HEK293 (cell line): ENCODE results near the gene ALG11.

ENCODE experiments used
- CTCF ChIA-PET: fragments of 350-600 bp; formaldehyde crosslinking; extraction: SDS; loops from one replicate; lab custom pipeline; 2021; ENCODE audit warnings: antibody characterized with exemption; lab: Yijun Ruan, JAX
- POLR2A ChIA-PET: fragments of 300-600 bp; formaldehyde crosslinking; extraction: SDS; loops from one replicate; lab custom pipeline; 2020; ENCODE audit warnings: antibody characterized with exemption, inconsistent platforms; lab: Yijun Ruan, JAX
- H3K27ac ChIP-seq: fragments of 200-500 bp; sonication (Bioruptor generic); 2 replicates; pipeline ENCODE4 v1.5.1; 2014; ENCODE audit warnings: low read depth, low read length, control low read depth, inconsistent platforms; ENCODE audit errors: extremely low read depth
- H3K36me3 ChIP-seq, 2 experiments: fragments of 200-500 bp in 1 of 2; sonication (Bioruptor generic) in 1 of 2; 1 replicate in 1 of 2; 2 replicates in 1 of 2; pipeline ENCODE4 v1.5.1; 2014 to 2017; ENCODE audit warnings: inconsistent platforms in 2 of 2, low read length in 2 of 2; ENCODE audit not compliant: control insufficient read depth in 2 of 2, insufficient read depth in 1 of 2
- H3K4me1 ChIP-seq: fragments of 200-500 bp; sonication (Bioruptor generic); 2 replicates; pipeline ENCODE4 v1.5.1; 2014; ENCODE audit warnings: mild to moderate bottlenecking, low read length, inconsistent platforms; ENCODE audit not compliant: control insufficient read depth, insufficient read depth
- H3K4me3 ChIP-seq: 2 replicates; pipeline ENCODE4 v1.5.1; 2011; ENCODE audit warnings: low read depth, mild to moderate bottlenecking, control low read depth, low read length, moderate library complexity
- H3K9me3 ChIP-seq: fragments of 200-500 bp; sonication (Bioruptor generic); 2 replicates; pipeline ENCODE4 v1.5.1; 2014; ENCODE audit warnings: low read depth, low read length, inconsistent platforms; ENCODE audit not compliant: control insufficient read depth, insufficient read depth
- GLIS2 ChIP-seq: fragments of 450-650 bp; formaldehyde crosslinking; IDR thresholded peaks from 2 replicates; pipeline ENCODE4 v1.5.1; 2016; ENCODE audit warnings: missing biosample characterization, missing genetic modification characterization
- KLF7 ChIP-seq: fragments of 450-650 bp; formaldehyde crosslinking; IDR thresholded peaks from 2 replicates; pipeline ENCODE4 v1.5.1; 2016; ENCODE audit warnings: missing biosample characterization, missing genetic modification characterization, borderline replicate concordance
- KLF9 ChIP-seq: fragments of 450-650 bp; formaldehyde crosslinking; IDR thresholded peaks from 2 replicates; pipeline ENCODE4 v1.5.1; 2016; ENCODE audit warnings: missing biosample characterization, missing genetic modification characterization, low read depth
- PRDM1 ChIP-seq: fragments of 450-650 bp; formaldehyde crosslinking; IDR thresholded peaks from 2 replicates; pipeline ENCODE4; 2016; ENCODE audit warnings: missing biosample characterization, missing genetic modification characterization
- SP2 ChIP-seq: fragments of 450-650 bp; formaldehyde crosslinking; IDR thresholded peaks from 2 replicates; pipeline ENCODE4 v1.5.1; 2016; ENCODE audit warnings: missing biosample characterization, missing genetic modification characterization
- YY1 ChIP-seq: fragments of 450-650 bp; formaldehyde crosslinking; IDR thresholded peaks from 2 replicates; pipeline ENCODE4 v1.5.1; 2018; ENCODE audit warnings: missing biosample characterization, missing genetic modification characterization
- ZBTB17 ChIP-seq: fragments of 450-650 bp; formaldehyde crosslinking; IDR thresholded peaks from 2 replicates; pipeline ENCODE4 v1.5.1; 2016; ENCODE audit warnings: missing biosample characterization, missing genetic modification characterization
- ZFP3 ChIP-seq: fragments of 450-650 bp; formaldehyde crosslinking; IDR thresholded peaks from 2 replicates; pipeline ENCODE4 v1.5.1; 2016; ENCODE audit warnings: low read depth, missing biosample characterization, missing genetic modification characterization
- ZFP69B ChIP-seq: fragments of 450-650 bp; formaldehyde crosslinking; IDR thresholded peaks from 2 replicates; pipeline ENCODE4 v1.5.1; 2016; ENCODE audit warnings: missing biosample characterization, missing genetic modification characterization
- ZNF138 ChIP-seq: fragments of 450-650 bp; formaldehyde crosslinking; IDR thresholded peaks from 2 replicates; pipeline ENCODE4 v1.5.1; 2016; ENCODE audit warnings: missing biosample characterization, missing genetic modification characterization, borderline replicate concordance
- ZNF140 ChIP-seq: fragments of 450-650 bp; formaldehyde crosslinking; IDR thresholded peaks from 2 replicates; pipeline ENCODE4 v1.5.1; 2016; ENCODE audit warnings: missing biosample characterization, missing genetic modification characterization
- ZNF16 ChIP-seq: fragments of 450-650 bp; formaldehyde crosslinking; IDR thresholded peaks from 2 replicates; pipeline ENCODE4 v1.5.1; 2016; ENCODE audit warnings: low read depth, missing biosample characterization, missing genetic modification characterization
- ZNF202 ChIP-seq: fragments of 450-650 bp; formaldehyde crosslinking; IDR thresholded peaks from 2 replicates; pipeline ENCODE4 v1.5.1; 2016; ENCODE audit warnings: missing biosample characterization, missing genetic modification characterization, borderline replicate concordance
- ZNF335 ChIP-seq: fragments of 450-650 bp; formaldehyde crosslinking; conservative IDR thresholded peaks from 2 replicates; pipeline ENCODE4 v1.5.1; 2016; ENCODE audit warnings: missing biosample characterization, missing genetic modification characterization
- ZNF660 ChIP-seq: fragments of 450-650 bp; IDR thresholded peaks from 2 replicates; pipeline ENCODE4 v1.5.1; 2018; ENCODE audit warnings: missing biosample characterization, mild to moderate bottlenecking, missing genetic modification characterization
- ZXDB ChIP-seq: fragments of 450-650 bp; formaldehyde crosslinking; IDR thresholded peaks from 2 replicates; pipeline ENCODE4 v1.5.1; 2016; ENCODE audit warnings: missing biosample characterization, missing genetic modification characterization
- TF ChIP-seq, protein P1 (sequence below): fragments of 450-650 bp; formaldehyde crosslinking; IDR thresholded peaks from 2 replicates; pipeline ENCODE4 v1.5.1; 2016; ENCODE audit warnings: missing biosample characterization, missing genetic modification characterization
- TF ChIP-seq, protein P2 (sequence below): fragments of 450-650 bp; formaldehyde crosslinking; IDR thresholded peaks from 2 replicates; pipeline ENCODE4 v1.5.1; 2017; ENCODE audit warnings: missing biosample characterization, missing genetic modification characterization
- TF ChIP-seq, protein P3 (sequence below): fragments of 450-650 bp; formaldehyde crosslinking; IDR thresholded peaks from 2 replicates; pipeline ENCODE4 v1.5.1; 2016; ENCODE audit warnings: missing biosample characterization, missing genetic modification characterization
- TF ChIP-seq, protein P4 (sequence below): fragments of 450-650 bp; formaldehyde crosslinking; IDR thresholded peaks from 2 replicates; pipeline ENCODE4 v1.5.1; 2016; ENCODE audit warnings: missing biosample characterization, missing genetic modification characterization
- TF ChIP-seq, protein P5 (sequence below): fragments of 450-650 bp; formaldehyde crosslinking; IDR thresholded peaks from 2 replicates; pipeline ENCODE4 v1.5.1; 2016; ENCODE audit warnings: missing biosample characterization, missing genetic modification characterization

Gene ALG11

DNA sequence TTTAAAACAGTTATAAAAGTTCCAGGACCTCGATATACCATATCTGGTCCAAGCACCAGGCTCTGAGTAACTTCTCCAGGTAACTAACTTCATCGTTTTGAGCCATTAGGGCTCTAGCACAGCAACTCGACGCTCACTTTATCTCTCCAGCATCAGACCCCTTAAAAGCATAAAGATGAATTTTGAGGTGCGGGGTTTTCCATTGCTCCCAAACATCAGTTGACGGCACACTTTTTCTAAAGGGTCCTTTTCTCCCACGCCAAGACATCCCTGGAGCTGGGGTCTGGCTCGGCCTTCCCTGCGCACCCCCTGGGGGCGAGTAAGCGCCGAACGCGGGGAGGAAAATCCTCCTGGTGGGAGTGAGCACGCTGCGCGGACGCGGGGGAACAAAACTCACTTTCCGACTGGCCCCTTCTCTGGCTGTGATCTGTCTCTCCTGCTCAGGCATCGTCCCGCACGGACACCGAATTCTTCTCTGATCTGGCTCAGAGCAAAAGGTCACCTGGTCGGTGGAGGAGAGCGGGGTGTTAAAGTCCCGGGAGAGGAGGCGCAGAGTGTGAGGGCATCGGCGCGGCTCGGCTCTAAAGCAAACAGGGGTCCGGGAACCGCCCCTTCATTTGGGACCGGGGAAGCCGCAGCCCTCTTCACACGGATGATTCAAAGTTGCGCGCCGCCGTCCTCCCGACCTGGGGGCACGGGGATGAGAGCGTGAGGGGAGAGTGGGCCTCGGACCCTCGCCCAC lies 1.1 kb upstream of the ALG11 start, which contains the start of gene ATP7B (continued):
- TF ChIP-seq, protein P1, sequence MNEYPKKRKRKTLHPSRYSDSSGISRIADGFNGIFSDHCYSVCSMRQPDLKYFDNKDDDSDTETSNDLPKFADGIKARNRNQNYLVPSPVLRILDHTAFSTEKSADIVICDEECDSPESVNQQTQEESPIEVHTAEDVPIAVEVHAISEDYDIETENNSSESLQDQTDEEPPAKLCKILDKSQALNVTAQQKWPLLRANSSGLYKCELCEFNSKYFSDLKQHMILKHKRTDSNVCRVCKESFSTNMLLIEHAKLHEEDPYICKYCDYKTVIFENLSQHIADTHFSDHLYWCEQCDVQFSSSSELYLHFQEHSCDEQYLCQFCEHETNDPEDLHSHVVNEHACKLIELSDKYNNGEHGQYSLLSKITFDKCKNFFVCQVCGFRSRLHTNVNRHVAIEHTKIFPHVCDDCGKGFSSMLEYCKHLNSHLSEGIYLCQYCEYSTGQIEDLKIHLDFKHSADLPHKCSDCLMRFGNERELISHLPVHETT, result no peak
- TF ChIP-seq ZFP3 (tag by site-specific recombination) (no peak), ZNF140 (tag by site-specific recombination) (no peak), ZNF138 (tag by site-specific recombination) (no peak), KLF9 (tag by site-specific recombination) (peak; percentile 46), SP2 (tag by site-specific recombination) (peak; percentile 9; the same call in 1 of the 2 replicates), ZBTB17 (tag by site-specific recombination) (peak; percentile 94), KLF7 (tag by site-specific recombination) (no peak), ZNF202 (tag by site-specific recombination) (no peak)
- TF ChIP-seq, protein P2, sequence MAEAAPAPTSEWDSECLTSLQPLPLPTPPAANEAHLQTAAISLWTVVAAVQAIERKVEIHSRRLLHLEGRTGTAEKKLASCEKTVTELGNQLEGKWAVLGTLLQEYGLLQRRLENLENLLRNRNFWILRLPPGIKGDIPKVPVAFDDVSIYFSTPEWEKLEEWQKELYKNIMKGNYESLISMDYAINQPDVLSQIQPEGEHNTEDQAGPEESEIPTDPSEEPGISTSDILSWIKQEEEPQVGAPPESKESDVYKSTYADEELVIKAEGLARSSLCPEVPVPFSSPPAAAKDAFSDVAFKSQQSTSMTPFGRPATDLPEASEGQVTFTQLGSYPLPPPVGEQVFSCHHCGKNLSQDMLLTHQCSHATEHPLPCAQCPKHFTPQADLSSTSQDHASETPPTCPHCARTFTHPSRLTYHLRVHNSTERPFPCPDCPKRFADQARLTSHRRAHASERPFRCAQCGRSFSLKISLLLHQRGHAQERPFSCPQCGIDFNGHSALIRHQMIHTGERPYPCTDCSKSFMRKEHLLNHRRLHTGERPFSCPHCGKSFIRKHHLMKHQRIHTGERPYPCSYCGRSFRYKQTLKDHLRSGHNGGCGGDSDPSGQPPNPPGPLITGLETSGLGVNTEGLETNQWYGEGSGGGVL (tag by site-specific recombination), result no peak
- TF ChIP-seq, protein P3, sequence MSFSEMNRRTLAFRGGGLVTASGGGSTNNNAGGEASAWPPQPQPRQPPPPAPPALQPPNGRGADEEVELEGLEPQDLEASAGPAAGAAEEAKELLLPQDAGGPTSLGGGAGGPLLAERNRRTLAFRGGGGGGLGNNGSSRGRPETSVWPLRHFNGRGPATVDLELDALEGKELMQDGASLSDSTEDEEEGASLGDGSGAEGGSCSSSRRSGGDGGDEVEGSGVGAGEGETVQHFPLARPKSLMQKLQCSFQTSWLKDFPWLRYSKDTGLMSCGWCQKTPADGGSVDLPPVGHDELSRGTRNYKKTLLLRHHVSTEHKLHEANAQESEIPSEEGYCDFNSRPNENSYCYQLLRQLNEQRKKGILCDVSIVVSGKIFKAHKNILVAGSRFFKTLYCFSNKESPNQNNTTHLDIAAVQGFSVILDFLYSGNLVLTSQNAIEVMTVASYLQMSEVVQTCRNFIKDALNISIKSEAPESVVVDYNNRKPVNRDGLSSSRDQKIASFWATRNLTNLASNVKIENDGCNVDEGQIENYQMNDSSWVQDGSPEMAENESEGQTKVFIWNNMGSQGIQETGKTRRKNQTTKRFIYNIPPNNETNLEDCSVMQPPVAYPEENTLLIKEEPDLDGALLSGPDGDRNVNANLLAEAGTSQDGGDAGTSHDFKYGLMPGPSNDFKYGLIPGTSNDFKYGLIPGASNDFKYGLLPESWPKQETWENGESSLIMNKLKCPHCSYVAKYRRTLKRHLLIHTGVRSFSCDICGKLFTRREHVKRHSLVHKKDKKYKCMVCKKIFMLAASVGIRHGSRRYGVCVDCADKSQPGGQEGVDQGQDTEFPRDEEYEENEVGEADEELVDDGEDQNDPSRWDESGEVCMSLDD (tag by site-specific recombination), result peak; percentile 34; the same call in 1 of the 2 replicates
- TF ChIP-seq, protein P4, sequence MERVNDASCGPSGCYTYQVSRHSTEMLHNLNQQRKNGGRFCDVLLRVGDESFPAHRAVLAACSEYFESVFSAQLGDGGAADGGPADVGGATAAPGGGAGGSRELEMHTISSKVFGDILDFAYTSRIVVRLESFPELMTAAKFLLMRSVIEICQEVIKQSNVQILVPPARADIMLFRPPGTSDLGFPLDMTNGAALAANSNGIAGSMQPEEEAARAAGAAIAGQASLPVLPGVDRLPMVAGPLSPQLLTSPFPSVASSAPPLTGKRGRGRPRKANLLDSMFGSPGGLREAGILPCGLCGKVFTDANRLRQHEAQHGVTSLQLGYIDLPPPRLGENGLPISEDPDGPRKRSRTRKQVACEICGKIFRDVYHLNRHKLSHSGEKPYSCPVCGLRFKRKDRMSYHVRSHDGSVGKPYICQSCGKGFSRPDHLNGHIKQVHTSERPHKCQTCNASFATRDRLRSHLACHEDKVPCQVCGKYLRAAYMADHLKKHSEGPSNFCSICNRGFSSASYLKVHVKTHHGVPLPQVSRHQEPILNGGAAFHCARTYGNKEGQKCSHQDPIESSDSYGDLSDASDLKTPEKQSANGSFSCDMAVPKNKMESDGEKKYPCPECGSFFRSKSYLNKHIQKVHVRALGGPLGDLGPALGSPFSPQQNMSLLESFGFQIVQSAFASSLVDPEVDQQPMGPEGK, result no peak

DNA sequence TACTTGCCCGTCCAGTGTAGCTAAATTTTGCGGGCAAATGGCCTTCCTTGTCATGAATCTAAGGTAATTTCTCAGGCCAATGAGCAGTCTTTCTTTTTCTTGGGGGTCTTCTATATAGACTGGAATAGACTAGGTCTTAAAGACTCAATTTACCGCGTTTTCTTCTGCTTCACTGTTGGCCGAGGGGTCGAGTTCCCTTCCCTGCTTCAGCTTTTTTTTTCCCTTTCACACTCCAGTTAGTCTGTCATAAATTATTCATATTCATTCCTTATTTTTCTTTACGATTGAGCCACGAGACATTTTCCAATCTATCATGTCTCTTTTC lies 276 bp downstream of the ALG11 start:
- Histone ChIP-seq H3K9me3 (no peaks in the 10 kb centered on the region), H3K4me1 (no peaks in the 10 kb centered on the region), H3K27ac (peak overlapping the region; percentile 64), H3K36me3 (peaks cover 0 to under 1% of the 10 kb centered on the region in 2 experiments; a peak in 1 of 3 replicates), H3K4me3 (peak overlapping the region; percentile 94)
- ChIA-PET CTCF (interaction anchor here (0.7 to 1.7 kb wide), 3 partner anchors 11 to 190 kb away, joined by 3 to 9 read pairs (median 8); no protein-coding TSS in a partner anchor), POLR2A (interaction anchor here (0.6 to 1.2 kb wide), 5 partner anchors 10 to 438 kb away, joined by 3 to 6 read pairs (median 4); no protein-coding TSS in a partner anchor)
- TF ChIP-seq ZFP69B (tag by site-specific recombination) (peak; percentile 54; the same call in 1 of the 2 replicates), PRDM1 (peak; percentile 57; the same call in 1 of the 2 replicates), ZNF660 (tag by site-specific recombination) (0 out of 2 replicates have a peak, but pooled peaks have one; percentile 21), GLIS2 (tag by site-specific recombination) (no peak), ZNF335 (tag by site-specific recombination) (0 out of 2 replicates have a peak, but pooled peaks have one; percentile 77), ZNF16 (tag by site-specific recombination) (no peak), ZXDB (no peak), YY1 (tag by site-specific recombination) (0 out of 2 replicates have a peak, but pooled peaks have one; percentile 69)
- TF ChIP-seq, protein P5, sequence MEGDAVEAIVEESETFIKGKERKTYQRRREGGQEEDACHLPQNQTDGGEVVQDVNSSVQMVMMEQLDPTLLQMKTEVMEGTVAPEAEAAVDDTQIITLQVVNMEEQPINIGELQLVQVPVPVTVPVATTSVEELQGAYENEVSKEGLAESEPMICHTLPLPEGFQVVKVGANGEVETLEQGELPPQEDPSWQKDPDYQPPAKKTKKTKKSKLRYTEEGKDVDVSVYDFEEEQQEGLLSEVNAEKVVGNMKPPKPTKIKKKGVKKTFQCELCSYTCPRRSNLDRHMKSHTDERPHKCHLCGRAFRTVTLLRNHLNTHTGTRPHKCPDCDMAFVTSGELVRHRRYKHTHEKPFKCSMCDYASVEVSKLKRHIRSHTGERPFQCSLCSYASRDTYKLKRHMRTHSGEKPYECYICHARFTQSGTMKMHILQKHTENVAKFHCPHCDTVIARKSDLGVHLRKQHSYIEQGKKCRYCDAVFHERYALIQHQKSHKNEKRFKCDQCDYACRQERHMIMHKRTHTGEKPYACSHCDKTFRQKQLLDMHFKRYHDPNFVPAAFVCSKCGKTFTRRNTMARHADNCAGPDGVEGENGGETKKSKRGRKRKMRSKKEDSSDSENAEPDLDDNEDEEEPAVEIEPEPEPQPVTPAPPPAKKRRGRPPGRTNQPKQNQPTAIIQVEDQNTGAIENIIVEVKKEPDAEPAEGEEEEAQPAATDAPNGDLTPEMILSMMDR (tag by site-specific recombination), result no peak
- TF ChIP-seq, protein P1, result no peak
- TF ChIP-seq, protein P4, result no peak
